Tibial nerve (tissue), 3 donors: ENCODE results near the gene IGLL5.

ENCODE experiments used
- POLR2A ChIP-seq, 2 donors: fragments of 450-650 bp; IDR thresholded peaks; one replicate each; pipeline ENCODE4 v1.6.1; 2017; ENCODE audit warnings: antibody characterized with exemption in 2 of 2, mild to moderate bottlenecking in 2 of 2, moderate library complexity in 2 of 2
- TF ChIP-seq, protein P1 (sequence below), 5 experiments: fragments of 200-600 bp in 3 of 5; fragments of 450-650 bp in 2 of 5; sonication (generic) in 3 of 5; IDR thresholded peaks; one replicate each; pipeline ENCODE4 v1.5.1; 2016 to 2019; ENCODE audit warnings: antibody characterized with exemption in 5 of 5, mild to moderate bottlenecking in 3 of 5, moderate library complexity in 2 of 5

DNA sequence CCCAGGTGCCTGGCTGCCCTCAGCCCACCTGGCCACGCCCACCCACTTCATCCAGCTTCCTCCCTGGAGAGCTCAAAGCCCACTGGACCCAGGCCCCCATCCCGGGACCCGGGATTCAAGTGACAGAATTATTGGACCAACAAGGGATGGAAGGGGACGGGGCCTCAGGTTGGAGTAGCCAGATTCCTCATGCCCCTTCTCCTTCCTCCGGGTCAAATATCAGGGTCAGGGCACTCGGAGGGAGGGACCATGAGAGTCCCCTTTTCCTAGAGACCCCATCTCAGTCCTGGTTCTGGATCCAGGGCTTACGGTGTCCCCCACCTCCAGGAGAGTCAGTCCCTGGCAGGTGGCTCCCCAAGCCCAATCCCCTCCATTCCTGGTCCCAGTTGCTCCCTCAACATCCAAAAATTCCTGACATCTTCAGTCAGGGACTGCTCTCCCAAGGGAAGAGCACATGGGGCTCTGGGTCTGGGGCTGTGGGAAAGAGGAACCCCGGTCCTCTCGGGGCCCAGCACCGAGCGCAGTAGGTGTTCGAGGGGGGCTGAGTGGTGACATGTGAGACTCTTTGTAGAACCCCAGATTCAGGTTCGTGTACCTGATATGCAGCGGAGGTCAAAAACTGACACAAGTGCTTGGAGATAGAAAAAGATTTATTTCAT is 37.7 kb downstream of the IGLL5 start:
- TF ChIP-seq, protein P1, sequence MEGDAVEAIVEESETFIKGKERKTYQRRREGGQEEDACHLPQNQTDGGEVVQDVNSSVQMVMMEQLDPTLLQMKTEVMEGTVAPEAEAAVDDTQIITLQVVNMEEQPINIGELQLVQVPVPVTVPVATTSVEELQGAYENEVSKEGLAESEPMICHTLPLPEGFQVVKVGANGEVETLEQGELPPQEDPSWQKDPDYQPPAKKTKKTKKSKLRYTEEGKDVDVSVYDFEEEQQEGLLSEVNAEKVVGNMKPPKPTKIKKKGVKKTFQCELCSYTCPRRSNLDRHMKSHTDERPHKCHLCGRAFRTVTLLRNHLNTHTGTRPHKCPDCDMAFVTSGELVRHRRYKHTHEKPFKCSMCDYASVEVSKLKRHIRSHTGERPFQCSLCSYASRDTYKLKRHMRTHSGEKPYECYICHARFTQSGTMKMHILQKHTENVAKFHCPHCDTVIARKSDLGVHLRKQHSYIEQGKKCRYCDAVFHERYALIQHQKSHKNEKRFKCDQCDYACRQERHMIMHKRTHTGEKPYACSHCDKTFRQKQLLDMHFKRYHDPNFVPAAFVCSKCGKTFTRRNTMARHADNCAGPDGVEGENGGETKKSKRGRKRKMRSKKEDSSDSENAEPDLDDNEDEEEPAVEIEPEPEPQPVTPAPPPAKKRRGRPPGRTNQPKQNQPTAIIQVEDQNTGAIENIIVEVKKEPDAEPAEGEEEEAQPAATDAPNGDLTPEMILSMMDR (IDR thresholded peaks at IDR 0.05), result no peak
- no peak for TF ChIP-seq POLR2A (IDR thresholded peaks at IDR 0.05)
